ENCODE measurements around the gene OR51A7.
"Not testable (repeated sequence)": the region's sequence is repeated elsewhere in the genome, so short reads cannot be mapped to it uniquely, and the experiment has no call there.

OR51A7 gene

DNA sequence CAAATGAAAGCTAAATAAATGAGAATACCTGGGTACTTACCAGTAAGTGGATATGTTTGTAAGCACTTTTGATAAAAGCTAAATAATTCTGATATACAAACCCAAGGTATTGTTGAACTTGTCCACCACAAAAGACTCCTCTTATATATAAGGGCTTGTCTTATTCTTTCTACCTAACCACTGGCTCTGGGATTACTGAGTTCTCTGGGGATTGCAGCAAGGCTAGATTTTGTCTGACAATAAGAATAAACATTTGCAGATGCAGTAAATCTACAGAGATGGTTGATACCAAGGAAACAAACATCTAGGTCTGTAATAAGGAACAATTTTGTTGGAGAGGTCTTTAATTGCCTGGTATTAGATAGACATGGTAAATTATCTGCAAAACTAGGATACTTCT, 43.9 kb downstream of the OR51A7 start, which contains the start of gene OR51A4:
OR51A4 (minus strand) TSS at position 101 of the 400 bp plus-strand sequence. CDS start 505 bp downstream, outside the sequence.
- no peak for TF ChIP-seq ZNF292 (tag by site-specific recombination; IDR thresholded peaks at IDR 0.05; ENCODE audit: borderline replicate concordance, low read depth)
- no peak for TF ChIP-seq IKZF3 (tag by site-specific recombination; IDR thresholded peaks at IDR 0.05)
- TF ChIP-seq ZNF24 (tag by site-specific recombination; IDR thresholded peaks at IDR 0.05), result no peak
- TF ChIP-seq, protein P1, sequence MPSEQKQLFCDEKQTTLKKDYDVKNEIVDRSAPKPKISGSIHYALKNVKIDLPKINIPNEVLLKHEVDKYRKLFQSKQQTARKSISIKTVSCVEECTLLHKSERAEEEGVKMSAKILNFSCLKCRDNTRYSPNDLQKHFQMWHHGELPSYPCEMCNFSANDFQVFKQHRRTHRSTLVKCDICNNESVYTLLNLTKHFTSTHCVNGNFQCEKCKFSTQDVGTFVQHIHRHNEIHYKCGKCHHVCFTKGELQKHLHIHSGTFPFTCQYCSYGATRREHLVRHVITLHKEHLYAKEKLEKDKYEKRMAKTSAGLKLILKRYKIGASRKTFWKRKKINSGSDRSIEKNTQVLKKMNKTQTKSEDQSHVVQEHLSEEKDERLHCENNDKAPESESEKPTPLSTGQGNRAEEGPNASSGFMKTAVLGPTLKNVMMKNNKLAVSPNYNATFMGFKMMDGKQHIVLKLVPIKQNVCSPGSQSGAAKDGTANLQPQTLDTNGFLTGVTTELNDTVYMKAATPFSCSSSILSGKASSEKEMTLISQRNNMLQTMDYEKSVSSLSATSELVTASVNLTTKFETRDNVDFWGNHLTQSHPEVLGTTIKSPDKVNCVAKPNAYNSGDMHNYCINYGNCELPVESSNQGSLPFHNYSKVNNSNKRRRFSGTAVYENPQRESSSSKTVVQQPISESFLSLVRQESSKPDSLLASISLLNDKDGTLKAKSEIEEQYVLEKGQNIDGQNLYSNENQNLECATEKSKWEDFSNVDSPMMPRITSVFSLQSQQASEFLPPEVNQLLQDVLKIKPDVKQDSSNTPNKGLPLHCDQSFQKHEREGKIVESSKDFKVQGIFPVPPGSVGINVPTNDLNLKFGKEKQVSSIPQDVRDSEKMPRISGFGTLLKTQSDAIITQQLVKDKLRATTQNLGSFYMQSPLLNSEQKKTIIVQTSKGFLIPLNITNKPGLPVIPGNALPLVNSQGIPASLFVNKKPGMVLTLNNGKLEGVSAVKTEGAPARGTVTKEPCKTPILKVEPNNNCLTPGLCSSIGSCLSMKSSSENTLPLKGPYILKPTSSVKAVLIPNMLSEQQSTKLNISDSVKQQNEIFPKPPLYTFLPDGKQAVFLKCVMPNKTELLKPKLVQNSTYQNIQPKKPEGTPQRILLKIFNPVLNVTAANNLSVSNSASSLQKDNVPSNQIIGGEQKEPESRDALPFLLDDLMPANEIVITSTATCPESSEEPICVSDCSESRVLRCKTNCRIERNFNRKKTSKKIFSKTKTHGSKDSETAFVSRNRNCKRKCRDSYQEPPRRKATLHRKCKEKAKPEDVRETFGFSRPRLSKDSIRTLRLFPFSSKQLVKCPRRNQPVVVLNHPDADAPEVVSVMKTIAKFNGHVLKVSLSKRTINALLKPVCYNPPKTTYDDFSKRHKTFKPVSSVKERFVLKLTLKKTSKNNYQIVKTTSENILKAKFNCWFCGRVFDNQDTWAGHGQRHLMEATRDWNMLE (tag by site-specific recombination; conservative IDR thresholded peaks at IDR 0.05; ENCODE audit: low read depth), result no peak
- TF ChIP-seq KLF10 (tag by site-specific recombination; IDR thresholded peaks at IDR 0.05), result no peak
- ChIA-PET POLR2A (no interaction called here), CTCF (no interaction called here)
- H3K27ac ChIP-seq (ENCODE audit: extremely low read depth, low read depth, low read length), result no peak within 1 kb of the TSS
- no peaks in the 10 kb centered on the region for H3K4me1 ChIP-seq (ENCODE audit: control insufficient read depth, insufficient read depth, low read length)
- H3K9me3 ChIP-seq (ENCODE audit: control insufficient read depth, insufficient read depth, low read depth, low read length), result no peaks in the 10 kb centered on the region
- no peak within 1 kb of the TSS for H3K4me3 ChIP-seq (ENCODE audit: low read depth, low read length)
- H3K36me3 ChIP-seq (ENCODE audit: control insufficient read depth in 2 of 2, insufficient read depth in 1 of 2, low read length in 2 of 2), result no peaks in the 10 kb centered on the region

DNA sequence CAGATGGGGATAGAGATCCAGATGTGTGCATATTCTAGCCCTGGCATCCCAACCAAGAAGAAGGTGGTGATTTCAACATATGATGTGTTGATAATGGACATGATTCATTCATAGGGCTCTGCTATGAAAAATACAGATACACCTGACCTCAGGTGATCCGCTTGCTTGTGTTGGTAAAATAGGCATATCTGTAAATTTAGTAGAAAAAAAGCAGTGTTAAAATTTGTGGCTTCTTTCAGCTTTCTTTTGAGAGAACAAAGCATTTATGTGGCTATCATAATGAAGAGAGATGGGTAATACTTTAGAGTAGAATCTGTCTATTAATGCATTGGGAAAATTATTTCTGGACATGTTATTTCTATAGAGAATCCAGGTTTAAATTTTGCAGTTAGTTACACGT, 52.0 kb downstream of the OR51A7 start, which contains the start of gene OR51A2:
OR51A2 (minus strand) TSS at position 101 of the 400 bp plus-strand sequence; CDS start at position 101, 0 bp downstream.
- H3K4me1 ChIP-seq (ENCODE audit: control insufficient read depth, insufficient read depth, low read length); H3K36me3 ChIP-seq (ENCODE audit: control insufficient read depth in 2 of 2, insufficient read depth in 1 of 2, low read length in 2 of 2); CTCF ChIA-PET; H3K27ac ChIP-seq (ENCODE audit: extremely low read depth, low read depth, low read length); H3K4me3 ChIP-seq (ENCODE audit: low read depth, low read length); H3K9me3 ChIP-seq (ENCODE audit: control insufficient read depth, insufficient read depth, low read depth, low read length); POLR2A ChIA-PET: not testable (repeated sequence)

DNA sequence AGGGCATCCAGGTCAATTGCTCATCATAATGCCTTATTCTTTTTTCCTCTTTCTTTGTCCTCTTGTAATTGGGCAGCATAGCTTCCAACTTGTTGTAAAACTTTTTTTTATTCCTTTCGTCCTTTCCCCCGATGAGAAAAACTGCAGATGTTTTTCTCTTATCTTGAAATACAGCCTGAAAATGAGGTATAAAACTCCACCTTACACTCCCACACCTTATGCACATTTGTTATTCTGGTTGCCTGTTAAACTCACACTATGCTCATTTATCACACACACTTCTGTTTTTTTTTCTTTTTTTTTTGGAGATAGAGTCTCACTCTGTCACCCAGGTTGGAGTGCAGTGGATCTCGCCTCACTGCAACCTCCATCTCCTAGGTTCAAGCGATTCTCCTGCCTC, 53.8 kb downstream of the OR51A7 start:
- CTCF ChIA-PET, result no interaction called here
- Histone ChIP-seq H3K4me3 (ENCODE audit: low read depth, low read length) (no peak overlapping the region), H3K4me1 (ENCODE audit: control insufficient read depth, insufficient read depth, low read length) (no peaks in the 10 kb centered on the region), H3K36me3 (ENCODE audit: control insufficient read depth in 2 of 2, insufficient read depth in 1 of 2, low read length in 2 of 2) (no peaks in the 10 kb centered on the region), H3K9me3 (ENCODE audit: control insufficient read depth, insufficient read depth, low read depth, low read length) (no peaks in the 10 kb centered on the region), H3K27ac (ENCODE audit: extremely low read depth, low read depth, low read length) (no peak overlapping the region)
- TF ChIP-seq ZNF404 (tag by site-specific recombination; IDR thresholded peaks at IDR 0.05) (no peak), YY2 (tag by site-specific recombination; IDR thresholded peaks at IDR 0.05) (no peak), ZNF16 (tag by site-specific recombination; IDR thresholded peaks at IDR 0.05; ENCODE audit: low read depth) (no peak), ZNF114 (tag by site-specific recombination; IDR thresholded peaks at IDR 0.05) (no peak), ZNF239 (tag by site-specific recombination; IDR thresholded peaks at IDR 0.05) (no peak), ZNF23 (tag by site-specific recombination; IDR thresholded peaks at IDR 0.05; ENCODE audit: borderline replicate concordance) (no peak)
- TF ChIP-seq, protein P2, sequence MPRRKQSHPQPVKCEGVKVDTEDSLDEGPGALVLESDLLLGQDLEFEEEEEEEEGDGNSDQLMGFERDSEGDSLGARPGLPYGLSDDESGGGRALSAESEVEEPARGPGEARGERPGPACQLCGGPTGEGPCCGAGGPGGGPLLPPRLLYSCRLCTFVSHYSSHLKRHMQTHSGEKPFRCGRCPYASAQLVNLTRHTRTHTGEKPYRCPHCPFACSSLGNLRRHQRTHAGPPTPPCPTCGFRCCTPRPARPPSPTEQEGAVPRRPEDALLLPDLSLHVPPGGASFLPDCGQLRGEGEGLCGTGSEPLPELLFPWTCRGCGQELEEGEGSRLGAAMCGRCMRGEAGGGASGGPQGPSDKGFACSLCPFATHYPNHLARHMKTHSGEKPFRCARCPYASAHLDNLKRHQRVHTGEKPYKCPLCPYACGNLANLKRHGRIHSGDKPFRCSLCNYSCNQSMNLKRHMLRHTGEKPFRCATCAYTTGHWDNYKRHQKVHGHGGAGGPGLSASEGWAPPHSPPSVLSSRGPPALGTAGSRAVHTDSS (tag by site-specific recombination; IDR thresholded peaks at IDR 0.05), result no peak
- POLR2A ChIA-PET, result no interaction called here

All from HEK293 (cell line).